K562 (cell line): ENCODE measurements around the gene HS3ST5.

Source experiments
- CBFA2T3 ChIP-seq: fragments of 450-650 bp; IDR thresholded peaks from 2 replicates; pipeline ENCODE4 v1.6.1; 2017
- CTCF ChIP-seq, 3 experiments: IDR thresholded peaks in 2 of 3; conservative IDR thresholded peaks in 1 of 3; 2 replicates each; pipeline ENCODE4 v1.5.1; 2011 to 2012; ENCODE audit warnings: low read length in 3 of 3, mild to moderate bottlenecking in 3 of 3, control low read depth in 2 of 3, improper control_type of control experiment in 1 of 3, inconsistent platforms in 1 of 3, low read depth in 1 of 3, mixed read lengths in 1 of 3, moderate library complexity in 1 of 3; ENCODE audit not compliant: insufficient read depth in 2 of 3
- JUNB ChIP-seq: fragments of 450-650 bp; formaldehyde crosslinking; conservative IDR thresholded peaks from 2 replicates; pipeline ENCODE4 v1.4.0; 2020; ENCODE audit warnings: mild to moderate bottlenecking
- TAF1 ChIP-seq: IDR thresholded peaks from 2 replicates; pipeline ENCODE4 v1.6.1; 2011; ENCODE audit warnings: mild to moderate bottlenecking, low read length, moderate library complexity; ENCODE audit not compliant: insufficient read depth, control insufficient read depth, severe bottlenecking; ENCODE audit errors: extremely low read depth

GRCh38 chr6:114280239-114280982 lies 62.4 kb downstream of the HS3ST5 start:
- TF ChIP-seq CBFA2T3 (no peak), TAF1 (no peak), CTCF (IDR thresholded peaks at IDR 0.05 in 2 of 3, conservative IDR thresholded peaks at IDR 0.05 in 1 of 3; ENCODE audit: insufficient read depth in 2 of 3, low read depth in 1 of 3, low read length in 3 of 3) (no peak), JUNB (CRISPR knock-in tag) (no peak)
